ENCODE results near the gene RTEL1.

DNA sequence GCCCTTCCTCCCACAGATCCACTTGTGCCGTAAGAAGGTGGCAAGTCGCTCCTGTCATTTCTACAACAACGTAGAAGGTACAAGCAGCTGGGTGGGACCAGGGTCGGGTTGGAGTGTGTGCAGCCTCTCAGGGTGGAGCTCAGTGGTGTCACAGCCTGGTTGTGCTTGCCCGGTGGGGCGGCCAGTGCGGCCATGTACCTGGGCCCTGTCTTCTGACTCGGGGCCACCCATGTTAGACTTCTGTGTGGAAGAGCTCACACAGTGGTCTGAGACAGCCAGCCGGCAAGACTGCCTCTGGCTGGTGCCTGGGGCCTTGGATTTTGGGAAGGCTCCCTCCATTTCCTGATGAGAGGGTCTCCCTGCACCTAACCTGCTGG lies 4.7 kb downstream of the RTEL1 start:
- TF ChIP-seq, protein P1, sequence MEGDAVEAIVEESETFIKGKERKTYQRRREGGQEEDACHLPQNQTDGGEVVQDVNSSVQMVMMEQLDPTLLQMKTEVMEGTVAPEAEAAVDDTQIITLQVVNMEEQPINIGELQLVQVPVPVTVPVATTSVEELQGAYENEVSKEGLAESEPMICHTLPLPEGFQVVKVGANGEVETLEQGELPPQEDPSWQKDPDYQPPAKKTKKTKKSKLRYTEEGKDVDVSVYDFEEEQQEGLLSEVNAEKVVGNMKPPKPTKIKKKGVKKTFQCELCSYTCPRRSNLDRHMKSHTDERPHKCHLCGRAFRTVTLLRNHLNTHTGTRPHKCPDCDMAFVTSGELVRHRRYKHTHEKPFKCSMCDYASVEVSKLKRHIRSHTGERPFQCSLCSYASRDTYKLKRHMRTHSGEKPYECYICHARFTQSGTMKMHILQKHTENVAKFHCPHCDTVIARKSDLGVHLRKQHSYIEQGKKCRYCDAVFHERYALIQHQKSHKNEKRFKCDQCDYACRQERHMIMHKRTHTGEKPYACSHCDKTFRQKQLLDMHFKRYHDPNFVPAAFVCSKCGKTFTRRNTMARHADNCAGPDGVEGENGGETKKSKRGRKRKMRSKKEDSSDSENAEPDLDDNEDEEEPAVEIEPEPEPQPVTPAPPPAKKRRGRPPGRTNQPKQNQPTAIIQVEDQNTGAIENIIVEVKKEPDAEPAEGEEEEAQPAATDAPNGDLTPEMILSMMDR (IDR thresholded peaks at IDR 0.05; ENCODE audit: borderline replicate concordance, extremely low read depth, low read length, poor library complexity, severe bottlenecking): no peak
- no peak for TF ChIP-seq EZH2 (IDR thresholded peaks at IDR 0.05; ENCODE audit: borderline replicate concordance, low read depth, low read length, severe bottlenecking)

Measured in DND-41 (cell line).